MCF 10A (cell line): Measurements from ENCODE around the gene RHCG. TPM values are rescaled to one million over a fixed set of nuclear protein-coding genes. Genes with fewer than 3 reads are reported as not detected.
A peak's percentile ranks its signal among the peaks of the same experiment; 100 is the strongest.

Experiments
- BruUV-seq: library from RNA; stranded (reverse); fragments of 400-500 nt; replicated peaks from 2 replicates; lab custom pipeline; 2021; lab: Mats Ljungman, UMichigan
- CTCF ChIA-PET: fragments of 300-600 bp; sonication (Branson Sonifier 250); formaldehyde crosslinking; extraction: SDS; loops from one replicate; lab custom pipeline; 2021; ENCODE audit warnings: antibody characterized with exemption, inconsistent platforms; lab: Yijun Ruan, JAX
- POLR2A ChIA-PET: fragments of 300-600, 350-650 bp; sonication (Branson Sonifier 250); formaldehyde crosslinking; extraction: SDS; loops from one replicate; lab custom pipeline; 2020; ENCODE audit warnings: antibody characterized with exemption, inconsistent platforms; lab: Yijun Ruan, JAX
- DNase-seq: peaks from one replicate; pipeline ENCODE4 v3.0.0-alpha.2; 2018; ENCODE audit not compliant: unreplicated experiment
- H3K27ac Mint-ChIP-seq: one replicate; pipeline ENCODE4 v1.8.0; 2022; ENCODE audit warnings: mild to moderate bottlenecking, low read depth, mixed read lengths; ENCODE audit not compliant: unreplicated experiment
- H3K27me3 Mint-ChIP-seq: one replicate; pipeline ENCODE4 v1.8.0; 2022; ENCODE audit warnings: mixed read lengths; ENCODE audit not compliant: insufficient read depth, unreplicated experiment
- H3K36me3 Mint-ChIP-seq: one replicate; pipeline ENCODE4 v1.8.0; 2022; ENCODE audit warnings: mild to moderate bottlenecking, moderate library complexity, mixed read lengths; ENCODE audit not compliant: insufficient read depth, unreplicated experiment
- H3K4me1 Mint-ChIP-seq: one replicate; pipeline ENCODE4 v1.8.0; 2022; ENCODE audit warnings: mixed read lengths; ENCODE audit not compliant: insufficient read depth, unreplicated experiment
- H3K4me3 Mint-ChIP-seq: one replicate; pipeline ENCODE4 v1.8.0; 2022; ENCODE audit warnings: mild to moderate bottlenecking, moderate library complexity, mixed read lengths; ENCODE audit not compliant: unreplicated experiment
- H3K9me3 Mint-ChIP-seq: one replicate; pipeline ENCODE4 v1.8.0; 2022; ENCODE audit warnings: mixed read lengths; ENCODE audit not compliant: unreplicated experiment
- intact Hi-C: fragments of 100-400 bp; cut with micrococcal nuclease; formaldehyde crosslinking; loops from 2 replicates; pipeline ENCODE4 v1.14.1; 2022
- total RNA-seq: library from RNA; stranded (reverse); gene quantifications from 2 replicates; pipeline ENCODE4 v1.2.3, GENCODE V29; 2022
- TF ChIP-seq, protein P1 (sequence below): fragments of 200-600 bp; IDR thresholded peaks from one replicate; pipeline ENCODE4 v1.8.0; 2022; ENCODE audit warnings: antibody characterized with exemption, mild to moderate bottlenecking; ENCODE audit not compliant: unreplicated experiment

The RHCG gene
- total RNA-seq, 1 experiment from 2014 or later: not detected

DNA sequence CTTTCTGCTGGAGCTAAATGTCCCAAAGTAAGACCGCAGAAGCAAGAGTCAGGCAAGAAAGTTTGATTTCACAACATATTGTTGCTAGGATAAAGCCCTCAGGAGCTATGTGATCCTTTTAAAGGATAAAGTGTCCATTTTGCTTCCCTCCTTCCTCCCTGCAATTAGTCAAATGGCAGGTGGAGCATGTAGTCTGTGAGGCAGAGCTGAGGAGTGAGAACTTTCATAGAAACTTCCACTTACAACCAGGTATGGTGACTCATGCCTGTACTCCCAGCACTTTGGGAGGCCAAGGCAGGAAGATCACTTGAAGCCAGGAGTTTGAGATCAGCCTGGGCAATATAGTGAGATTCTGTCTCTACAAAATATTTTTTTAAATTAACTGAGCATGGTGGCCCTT is 25.2 kb upstream of the RHCG start:
- CTCF ChIA-PET: interaction anchor here (0.6 to 1.3 kb wide), 4 partner anchors 33 to 121 kb away, joined by 3 to 4 read pairs (median 4); no protein-coding TSS in a partner anchor
- TF ChIP-seq, protein P1, sequence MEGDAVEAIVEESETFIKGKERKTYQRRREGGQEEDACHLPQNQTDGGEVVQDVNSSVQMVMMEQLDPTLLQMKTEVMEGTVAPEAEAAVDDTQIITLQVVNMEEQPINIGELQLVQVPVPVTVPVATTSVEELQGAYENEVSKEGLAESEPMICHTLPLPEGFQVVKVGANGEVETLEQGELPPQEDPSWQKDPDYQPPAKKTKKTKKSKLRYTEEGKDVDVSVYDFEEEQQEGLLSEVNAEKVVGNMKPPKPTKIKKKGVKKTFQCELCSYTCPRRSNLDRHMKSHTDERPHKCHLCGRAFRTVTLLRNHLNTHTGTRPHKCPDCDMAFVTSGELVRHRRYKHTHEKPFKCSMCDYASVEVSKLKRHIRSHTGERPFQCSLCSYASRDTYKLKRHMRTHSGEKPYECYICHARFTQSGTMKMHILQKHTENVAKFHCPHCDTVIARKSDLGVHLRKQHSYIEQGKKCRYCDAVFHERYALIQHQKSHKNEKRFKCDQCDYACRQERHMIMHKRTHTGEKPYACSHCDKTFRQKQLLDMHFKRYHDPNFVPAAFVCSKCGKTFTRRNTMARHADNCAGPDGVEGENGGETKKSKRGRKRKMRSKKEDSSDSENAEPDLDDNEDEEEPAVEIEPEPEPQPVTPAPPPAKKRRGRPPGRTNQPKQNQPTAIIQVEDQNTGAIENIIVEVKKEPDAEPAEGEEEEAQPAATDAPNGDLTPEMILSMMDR: no peak
- Mint-ChIP-seq H3K27me3 (no peaks in the 10 kb centered on the region), H3K4me3 (no peak overlapping the region), H3K27ac (no peak overlapping the region), H3K36me3 (no peaks in the 10 kb centered on the region), H3K9me3 (no peaks in the 10 kb centered on the region), H3K4me1 (no peaks in the 10 kb centered on the region)
- DNase-seq: peak; percentile 35
- intact Hi-C loops: loop anchor here (1.0 kb wide), 1 partner anchor 35 kb away; no protein-coding TSS in a partner anchor
- BruUV-seq: no TSS peak
- POLR2A ChIA-PET: interaction anchor here (1.0 to 1.3 kb wide), 2 partner anchors 9 to 20 kb away, joined by 3 to 5 read pairs; no protein-coding TSS in a partner anchor

DNA sequence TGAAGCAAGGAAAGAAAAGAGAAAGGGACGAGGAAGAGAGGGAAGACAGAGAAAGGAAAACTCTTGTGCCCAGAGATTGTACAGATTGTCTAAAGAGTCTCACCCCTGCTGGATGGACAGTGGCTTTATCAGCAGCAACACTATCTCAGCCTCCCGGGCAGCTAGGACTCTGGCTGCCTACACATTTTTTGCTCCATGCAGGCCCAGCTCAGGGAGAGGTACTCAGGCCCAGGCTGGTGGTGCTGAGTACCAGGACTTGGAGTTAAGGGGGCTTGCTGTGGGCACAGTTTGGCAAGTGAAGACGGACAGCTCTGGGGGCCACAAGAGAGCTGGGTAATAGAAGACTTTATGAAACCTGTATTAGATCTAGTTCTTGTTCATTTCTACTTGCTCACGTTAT is 19.1 kb upstream of the RHCG start:
- ChIA-PET POLR2A (interaction anchor here (1.5 kb wide), 1 partner anchor 15 kb away, joined by 5 read pairs; no protein-coding TSS in a partner anchor), CTCF (interaction anchor here (0.7 kb wide), 1 partner anchor 156 kb away, joined by 3 read pairs; no protein-coding TSS in a partner anchor)
- Mint-ChIP-seq H3K27me3 (no peaks in the 10 kb centered on the region), H3K27ac (peak overlapping the region; percentile 18), H3K4me3 (no peak overlapping the region), H3K9me3 (peaks cover 8% of the 10 kb centered on the region), H3K4me1 (peaks cover 22% of the 10 kb centered on the region), H3K36me3 (no peaks in the 10 kb centered on the region)
- intact Hi-C loops: no loop called here
- DNase-seq: no peak
- BruUV-seq: no TSS peak
- TF ChIP-seq, protein P1: no peak

DNA sequence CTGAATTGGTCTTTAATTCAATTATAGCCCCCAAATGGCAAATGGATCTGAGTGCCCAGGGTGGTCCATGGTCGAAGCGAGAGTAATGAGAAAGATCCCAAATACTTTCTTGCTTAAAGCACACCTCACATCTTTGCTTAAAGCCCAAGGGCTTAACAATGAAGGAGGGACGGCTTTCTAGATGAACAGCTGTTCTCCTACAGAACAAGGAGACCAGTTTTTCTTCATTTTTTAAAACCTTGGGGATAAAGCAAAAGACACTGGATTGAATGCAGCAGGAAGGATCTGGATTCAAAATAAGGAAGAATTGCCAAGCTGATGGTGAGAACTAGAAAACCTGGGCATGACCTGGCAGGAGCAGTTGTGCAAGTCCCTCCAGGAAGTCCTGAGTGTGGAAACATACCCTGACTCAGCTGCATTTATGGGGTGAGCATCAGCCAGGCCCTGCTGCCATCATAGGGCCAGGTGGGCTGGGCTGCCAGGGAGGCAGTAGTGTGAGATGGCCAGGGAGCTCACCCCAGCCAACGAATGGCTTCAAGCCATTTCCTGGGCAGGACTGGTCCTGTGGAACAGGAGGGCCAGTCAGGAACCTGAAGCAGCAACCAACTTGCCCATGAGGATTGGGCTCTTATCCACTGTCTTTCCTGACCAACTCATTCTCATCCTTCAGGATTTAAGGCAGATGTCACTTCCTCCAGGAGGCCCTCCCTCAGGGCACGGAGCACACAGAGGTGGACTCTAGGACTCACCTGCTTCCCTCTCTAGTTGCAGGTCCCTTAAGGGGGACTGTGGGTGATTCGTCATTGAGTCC is 18.4 kb upstream of the RHCG start:
- Mint-ChIP-seq H3K27me3 (no peaks in the 10 kb centered on the region), H3K27ac (peak overlapping the region; percentile 18), H3K36me3 (no peaks in the 10 kb centered on the region), H3K9me3 (peaks cover 8% of the 10 kb centered on the region), H3K4me1 (peaks cover 22% of the 10 kb centered on the region), H3K4me3 (no peak overlapping the region)
- DNase-seq: peak; percentile 98
- CTCF ChIA-PET: interaction anchor here (0.5 kb wide), 1 partner anchor 138 kb away, joined by 4 read pairs; no protein-coding TSS in a partner anchor
- no TSS peak for BruUV-seq
- TF ChIP-seq, protein P1: no peak
- POLR2A ChIA-PET: interaction anchor here (0.5 to 1.5 kb wide), 9 partner anchors 9 to 417 kb away, joined by 3 to 5 read pairs (median 3); no protein-coding TSS in a partner anchor
- intact Hi-C loops: no loop called here

DNA sequence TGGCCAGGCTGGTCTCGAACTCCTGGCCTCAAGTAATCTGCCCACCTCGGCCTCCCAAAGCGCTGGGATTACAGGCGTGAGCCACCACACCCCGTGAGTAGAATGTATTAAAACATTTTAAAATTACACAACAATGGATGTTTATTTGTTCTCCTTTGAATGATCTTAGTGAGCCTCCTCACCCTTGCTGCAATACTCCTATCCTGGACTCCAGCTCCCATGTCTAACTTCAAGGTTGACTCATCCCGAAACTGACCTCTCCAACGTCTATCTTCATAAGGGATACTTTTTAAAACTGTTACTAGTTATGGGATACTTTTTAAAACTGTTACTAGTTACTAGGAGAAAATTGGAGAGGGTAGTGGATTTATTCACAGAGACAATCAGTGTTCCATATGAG is 17.8 kb upstream of the RHCG start:
- intact Hi-C loops: no loop called here
- peak overlapping the region; percentile 18 for H3K27ac Mint-ChIP-seq
- no TSS peak for BruUV-seq
- POLR2A ChIA-PET: interaction anchor here (0.5 to 1.1 kb wide), 7 partner anchors 8 to 417 kb away, joined by 3 to 4 read pairs (median 3); no protein-coding TSS in a partner anchor
- TF ChIP-seq, protein P1: no peak
- no peak overlapping the region for H3K4me3 Mint-ChIP-seq
- CTCF ChIA-PET: interaction anchor here (0.8 kb wide), 1 partner anchor 11 kb away, joined by 3 read pairs; no protein-coding TSS in a partner anchor
- H3K36me3 Mint-ChIP-seq: no peaks in the 10 kb centered on the region
- peak; percentile 79 for DNase-seq
- peaks cover 22% of the 10 kb centered on the region for H3K4me1 Mint-ChIP-seq
- H3K9me3 Mint-ChIP-seq: peaks cover 8% of the 10 kb centered on the region
- no peaks in the 10 kb centered on the region for H3K27me3 Mint-ChIP-seq
